OCI-LY1 (cell line): ENCODE measurements around the gene PTPRT.
A peak's percentile ranks its signal among the peaks of the same experiment; 100 is the strongest.

Experiments used
- H2AFZ ChIP-seq: fragments of 200-600 bp; sonication (generic), shearing (Covaris generic); 2 replicates; pipeline ENCODE4 v1.6.0; 2014; ENCODE audit warnings: antibody characterized with exemption, mild to moderate bottlenecking, low read length
- H3F3A ChIP-seq: fragments of 200-600 bp; sonication (generic), shearing (Covaris generic); 2 replicates; pipeline ENCODE4 v1.6.0; 2014; ENCODE audit warnings: mild to moderate bottlenecking, antibody characterized with exemption, low read length, moderate library complexity; ENCODE audit not compliant: insufficient read depth
- H3K27ac ChIP-seq: fragments of 200-600 bp; sonication (generic); 2 replicates; pipeline ENCODE4 v1.5.1; 2014; ENCODE audit warnings: low read length, mixed run types, mild to moderate bottlenecking, low read depth; ENCODE audit not compliant: poor library complexity, severe bottlenecking
- H3K27me3 ChIP-seq: fragments of 200-600 bp; sonication (generic); 2 replicates; pipeline ENCODE4 v1.6.0; 2014; ENCODE audit warnings: antibody characterized with exemption, mild to moderate bottlenecking, low read length, moderate library complexity; ENCODE audit not compliant: insufficient read depth
- H3K36me3 ChIP-seq: fragments of 200-600 bp; sonication (generic); 2 replicates; pipeline ENCODE4 v1.6.1; 2014; ENCODE audit warnings: mild to moderate bottlenecking, antibody characterized with exemption, low read length, moderate library complexity, mixed read lengths; ENCODE audit not compliant: insufficient read depth
- H3K4me1 ChIP-seq: fragments of 200-600 bp; sonication (generic); 2 replicates; pipeline ENCODE4 v1.5.1; 2014; ENCODE audit warnings: mild to moderate bottlenecking, low read length, moderate library complexity; ENCODE audit not compliant: insufficient read depth, severe bottlenecking
- H3K4me2 ChIP-seq: fragments of 200-600 bp; sonication (generic), shearing (Covaris generic); 2 replicates; pipeline ENCODE4 v1.6.1; 2014; ENCODE audit warnings: low read length
- H3K4me3 ChIP-seq: fragments of 200-600 bp; sonication (generic); 2 replicates; pipeline ENCODE4 v1.5.1; 2014; ENCODE audit warnings: low read length, low read depth, mild to moderate bottlenecking, mixed read lengths; ENCODE audit not compliant: poor library complexity, severe bottlenecking
- H3K79me2 ChIP-seq: fragments of 200-600 bp; shearing (Covaris generic); 2 replicates; pipeline ENCODE4 v1.6.1; 2016; ENCODE audit warnings: mixed run types, low read length, mixed read lengths; ENCODE audit not compliant: insufficient read depth
- H3K9ac ChIP-seq: fragments of 200-600 bp; sonication (generic), shearing (Covaris generic); 2 replicates; pipeline ENCODE4 v1.6.1; 2014; ENCODE audit warnings: mild to moderate bottlenecking, low read length, mixed read lengths
- H3K9me2 ChIP-seq: fragments of 200-600 bp; sonication (generic), shearing (Covaris generic); 2 replicates; pipeline ENCODE4 v1.6.1; 2014; ENCODE audit warnings: low read depth, mild to moderate bottlenecking, low read length, mixed read lengths
- H3K9me3 ChIP-seq: fragments of 200-600 bp; shearing (Covaris generic); 2 replicates; pipeline ENCODE4 v1.6.1; 2014; ENCODE audit warnings: low read length, mixed read lengths
- H4K20me1 ChIP-seq: fragments of 200-600 bp; sonication (generic), shearing (Covaris generic); 2 replicates; pipeline ENCODE4 v1.6.0; 2016; ENCODE audit warnings: mild to moderate bottlenecking, low read length; ENCODE audit not compliant: insufficient read depth
- EZH2 ChIP-seq: fragments of 200-600 bp; sonication (generic), shearing (Covaris generic); IDR thresholded peaks from 2 replicates; pipeline ENCODE4 v1.8.0; 2017; ENCODE audit warnings: borderline replicate concordance, mixed run types, mild to moderate bottlenecking, antibody characterized with exemption, low read length, moderate library complexity, mixed read lengths
- TF ChIP-seq, protein P1 (sequence below): fragments of 200-600 bp; sonication (generic), shearing (Covaris generic); IDR thresholded peaks from 2 replicates; pipeline ENCODE4 v1.5.1; 2017; ENCODE audit warnings: mild to moderate bottlenecking, antibody characterized with exemption, low read length, moderate library complexity, mixed read lengths

PTPRT gene

DNA sequence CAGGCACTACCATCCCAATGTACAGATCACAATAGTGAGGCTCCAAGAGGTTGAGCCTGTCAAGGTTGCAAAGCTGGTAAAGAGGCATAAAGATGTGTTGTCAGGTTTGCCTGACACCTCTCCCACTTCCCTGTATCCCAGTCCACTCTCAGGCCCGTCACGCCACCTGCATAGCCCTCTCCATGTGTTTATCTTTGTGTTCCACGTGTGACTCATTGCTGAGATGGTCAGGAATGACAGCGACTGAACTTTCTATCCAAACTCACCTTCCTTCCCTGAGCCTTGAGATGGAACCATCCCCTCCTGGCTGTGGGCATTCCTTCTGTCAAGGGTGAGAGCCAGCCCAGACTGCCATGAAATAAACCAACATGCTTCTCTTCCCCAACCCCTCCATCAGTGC, 578.3 kb downstream of the PTPRT start:
- no peaks in the 10 kb centered on the region for H3K36me3 ChIP-seq
- no peak overlapping the region for H3K9ac ChIP-seq
- H3K27ac ChIP-seq, result no peak overlapping the region
- no peak overlapping the region for H3K4me3 ChIP-seq
- H3K27me3 ChIP-seq, result no peaks in the 10 kb centered on the region; the same call in 1 of the 2 replicates
- H2AFZ ChIP-seq, result no peak overlapping the region
- H3K4me1 ChIP-seq, result peaks cover 20% of the 10 kb centered on the region
- H3K9me3 ChIP-seq, result no peaks in the 10 kb centered on the region
- no peaks in the 10 kb centered on the region for H3F3A ChIP-seq
- H4K20me1 ChIP-seq, result no peaks in the 10 kb centered on the region
- TF ChIP-seq, protein P1, sequence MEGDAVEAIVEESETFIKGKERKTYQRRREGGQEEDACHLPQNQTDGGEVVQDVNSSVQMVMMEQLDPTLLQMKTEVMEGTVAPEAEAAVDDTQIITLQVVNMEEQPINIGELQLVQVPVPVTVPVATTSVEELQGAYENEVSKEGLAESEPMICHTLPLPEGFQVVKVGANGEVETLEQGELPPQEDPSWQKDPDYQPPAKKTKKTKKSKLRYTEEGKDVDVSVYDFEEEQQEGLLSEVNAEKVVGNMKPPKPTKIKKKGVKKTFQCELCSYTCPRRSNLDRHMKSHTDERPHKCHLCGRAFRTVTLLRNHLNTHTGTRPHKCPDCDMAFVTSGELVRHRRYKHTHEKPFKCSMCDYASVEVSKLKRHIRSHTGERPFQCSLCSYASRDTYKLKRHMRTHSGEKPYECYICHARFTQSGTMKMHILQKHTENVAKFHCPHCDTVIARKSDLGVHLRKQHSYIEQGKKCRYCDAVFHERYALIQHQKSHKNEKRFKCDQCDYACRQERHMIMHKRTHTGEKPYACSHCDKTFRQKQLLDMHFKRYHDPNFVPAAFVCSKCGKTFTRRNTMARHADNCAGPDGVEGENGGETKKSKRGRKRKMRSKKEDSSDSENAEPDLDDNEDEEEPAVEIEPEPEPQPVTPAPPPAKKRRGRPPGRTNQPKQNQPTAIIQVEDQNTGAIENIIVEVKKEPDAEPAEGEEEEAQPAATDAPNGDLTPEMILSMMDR, result no peak
- no peak for TF ChIP-seq EZH2
- no peaks in the 10 kb centered on the region for H3K79me2 ChIP-seq
- no peaks in the 10 kb centered on the region for H3K9me2 ChIP-seq
- H3K4me2 ChIP-seq, result no peak overlapping the region

DNA sequence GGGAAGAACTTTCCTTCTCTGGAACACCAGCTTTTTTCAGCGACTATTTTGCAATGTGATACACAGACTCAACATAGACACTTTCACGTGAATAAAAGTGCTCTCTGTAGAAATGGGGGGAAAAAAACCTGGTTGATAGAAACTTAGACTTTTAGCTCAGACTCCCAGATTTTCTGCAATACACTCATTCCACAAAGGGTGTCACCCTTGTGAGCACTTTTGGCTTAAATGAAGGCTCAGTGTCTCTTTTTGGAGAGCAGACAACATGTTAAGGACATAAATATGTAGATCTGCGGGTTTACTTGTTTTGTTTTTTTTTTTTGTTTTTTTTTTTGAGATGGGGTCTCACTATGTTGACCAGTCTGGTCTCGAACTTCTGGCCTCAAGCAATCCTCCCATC, 579.6 kb downstream of the PTPRT start:
- Histone ChIP-seq H3K4me2 (no peak overlapping the region), H3F3A (no peaks in the 10 kb centered on the region), H3K9ac (no peak overlapping the region), H3K27me3 (no peaks in the 10 kb centered on the region; the same call in 1 of the 2 replicates), H3K27ac (no peak overlapping the region), H3K79me2 (no peaks in the 10 kb centered on the region), H3K4me1 (peaks cover 20% of the 10 kb centered on the region), H4K20me1 (no peaks in the 10 kb centered on the region), H2AFZ (no peak overlapping the region), H3K4me3 (no peak overlapping the region), H3K36me3 (no peaks in the 10 kb centered on the region), H3K9me2 (no peaks in the 10 kb centered on the region), H3K9me3 (no peaks in the 10 kb centered on the region)
- TF ChIP-seq EZH2, result no peak
- TF ChIP-seq, protein P1, result peak; percentile 20; the same call in 1 of the 2 replicates

DNA sequence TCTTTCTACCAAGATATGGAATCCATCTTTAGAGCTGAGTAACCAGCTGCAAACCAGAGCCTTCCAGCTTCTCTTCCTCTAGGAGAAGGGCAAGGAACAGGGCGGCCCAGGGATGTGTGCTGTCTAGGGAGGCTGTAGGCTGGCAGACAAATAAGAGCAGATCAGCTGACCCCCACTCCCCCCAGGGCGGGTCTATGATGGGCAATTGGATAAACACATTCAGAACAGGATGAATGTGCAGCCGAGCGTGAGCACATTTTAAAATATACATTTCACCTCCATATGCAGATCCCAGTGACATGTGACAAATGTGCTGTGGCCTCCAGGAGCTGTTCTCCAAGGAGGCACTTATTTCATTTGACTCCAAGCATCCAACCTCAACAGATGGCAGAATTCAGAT, 580.1 kb downstream of the PTPRT start:
- no peak overlapping the region for H2AFZ ChIP-seq
- no peaks in the 10 kb centered on the region for H3K79me2 ChIP-seq
- H3K9ac ChIP-seq, result no peak overlapping the region
- TF ChIP-seq EZH2, result no peak
- TF ChIP-seq, protein P1, result no peak
- H3K27ac ChIP-seq, result no peak overlapping the region
- H3K4me1 ChIP-seq, result peaks cover 20% of the 10 kb centered on the region
- H3K36me3 ChIP-seq, result no peaks in the 10 kb centered on the region
- no peaks in the 10 kb centered on the region for H3K9me2 ChIP-seq
- no peak overlapping the region for H3K4me2 ChIP-seq
- no peak overlapping the region for H3K4me3 ChIP-seq
- H3K27me3 ChIP-seq, result no peaks in the 10 kb centered on the region; the same call in 1 of the 2 replicates
- no peaks in the 10 kb centered on the region for H3K9me3 ChIP-seq
- H4K20me1 ChIP-seq, result no peaks in the 10 kb centered on the region
- no peaks in the 10 kb centered on the region for H3F3A ChIP-seq
